ENCODE measurements around the gene MEF2D.

MEF2D gene

DNA sequence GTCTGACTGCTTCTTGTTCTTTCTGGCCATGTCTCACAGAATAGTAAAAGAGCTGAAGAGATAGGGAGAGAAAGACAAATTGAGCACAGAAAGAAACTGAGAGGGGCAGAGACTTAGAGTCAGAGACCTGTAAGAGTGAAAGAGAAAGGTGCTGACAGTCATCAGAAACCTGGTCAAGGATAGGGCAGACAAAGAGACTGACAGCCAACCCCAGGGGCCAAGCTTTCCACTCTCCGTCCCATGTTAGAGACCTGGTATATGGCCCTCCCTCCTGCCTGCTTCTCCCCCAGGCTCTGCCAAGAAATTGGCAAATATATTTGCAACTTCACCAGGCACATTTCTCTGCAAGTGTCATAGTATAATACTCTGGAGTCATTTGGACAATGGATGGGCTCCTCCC lies 67.0 kb downstream of the MEF2D start:
- peaks cover 97% of the 10 kb centered on the region for H3K27me3 ChIP-seq (ENCODE audit: insufficient read depth, low read depth, severe bottlenecking)
- DNase-seq, result no peak

DNA sequence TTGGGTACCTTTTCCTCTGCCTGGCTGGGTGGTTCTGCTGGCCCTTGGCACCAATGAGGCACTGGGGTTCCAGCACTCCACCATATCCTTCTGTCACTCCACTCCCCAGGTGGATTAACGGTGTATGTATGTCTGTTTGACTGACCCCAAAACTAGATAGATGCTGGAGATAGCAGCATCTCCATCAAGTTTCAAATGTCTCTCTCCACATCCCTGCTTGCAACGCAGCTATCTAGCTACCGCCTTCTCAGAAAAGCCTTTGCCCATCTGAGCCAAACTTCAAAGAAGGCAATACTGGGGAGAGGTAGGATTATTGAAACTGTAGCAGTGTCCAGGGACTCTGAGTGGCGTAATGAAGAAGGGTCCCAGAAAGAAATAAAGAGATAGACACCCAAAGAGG lies 67.5 kb downstream of the MEF2D start:
- TF ChIP-seq, protein P1, sequence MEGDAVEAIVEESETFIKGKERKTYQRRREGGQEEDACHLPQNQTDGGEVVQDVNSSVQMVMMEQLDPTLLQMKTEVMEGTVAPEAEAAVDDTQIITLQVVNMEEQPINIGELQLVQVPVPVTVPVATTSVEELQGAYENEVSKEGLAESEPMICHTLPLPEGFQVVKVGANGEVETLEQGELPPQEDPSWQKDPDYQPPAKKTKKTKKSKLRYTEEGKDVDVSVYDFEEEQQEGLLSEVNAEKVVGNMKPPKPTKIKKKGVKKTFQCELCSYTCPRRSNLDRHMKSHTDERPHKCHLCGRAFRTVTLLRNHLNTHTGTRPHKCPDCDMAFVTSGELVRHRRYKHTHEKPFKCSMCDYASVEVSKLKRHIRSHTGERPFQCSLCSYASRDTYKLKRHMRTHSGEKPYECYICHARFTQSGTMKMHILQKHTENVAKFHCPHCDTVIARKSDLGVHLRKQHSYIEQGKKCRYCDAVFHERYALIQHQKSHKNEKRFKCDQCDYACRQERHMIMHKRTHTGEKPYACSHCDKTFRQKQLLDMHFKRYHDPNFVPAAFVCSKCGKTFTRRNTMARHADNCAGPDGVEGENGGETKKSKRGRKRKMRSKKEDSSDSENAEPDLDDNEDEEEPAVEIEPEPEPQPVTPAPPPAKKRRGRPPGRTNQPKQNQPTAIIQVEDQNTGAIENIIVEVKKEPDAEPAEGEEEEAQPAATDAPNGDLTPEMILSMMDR (IDR thresholded peaks at IDR 0.05; ENCODE audit: low read depth, low read length), result no peak
- no peaks in the 10 kb centered on the region for H3K36me3 ChIP-seq
- no peak overlapping the region for H3K27ac ChIP-seq
- no peak overlapping the region for H3K4me3 ChIP-seq (ENCODE audit: low read depth, low read length)
- no peak for DNase-seq
- H3K9me3 ChIP-seq (ENCODE audit: severe bottlenecking), result peaks cover 3% of the 10 kb centered on the region
- peaks cover 97% of the 10 kb centered on the region for H3K27me3 ChIP-seq (ENCODE audit: insufficient read depth, low read depth, severe bottlenecking)

More for the DNA sequence above, 67.0 kb downstream of the MEF2D start:
- Histone ChIP-seq H3K4me3 (ENCODE audit: low read depth, low read length) (no peak overlapping the region), H3K27ac (no peak overlapping the region), H3K9me3 (ENCODE audit: severe bottlenecking) (peaks cover 3% of the 10 kb centered on the region), H3K36me3 (no peaks in the 10 kb centered on the region)
- TF ChIP-seq, protein P1 (IDR thresholded peaks at IDR 0.05; ENCODE audit: low read depth, low read length), result no peak

DNA sequence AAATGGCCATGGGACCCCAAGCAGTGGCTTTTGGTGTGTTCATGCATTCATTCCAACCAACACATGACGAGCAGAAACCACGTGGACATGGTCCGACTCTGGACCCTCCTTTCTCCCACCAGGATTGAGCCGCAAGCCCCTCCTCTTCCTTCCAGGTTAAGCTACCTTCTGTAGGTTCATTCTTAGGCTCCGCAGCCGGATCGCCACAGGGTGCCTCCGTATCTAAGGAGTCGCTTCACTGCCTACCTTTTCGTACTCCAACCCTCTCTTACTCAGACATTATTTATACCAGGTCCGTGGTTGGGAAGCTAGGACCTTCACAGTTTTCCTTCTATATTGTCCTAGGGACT lies 67.9 kb downstream of the MEF2D start:
- no peak overlapping the region for H3K27ac ChIP-seq
- H3K4me3 ChIP-seq (ENCODE audit: low read depth, low read length), result no peak overlapping the region
- TF ChIP-seq, protein P1 (IDR thresholded peaks at IDR 0.05; ENCODE audit: low read depth, low read length), result no peak
- DNase-seq, result no peak
- peaks cover 97% of the 10 kb centered on the region for H3K27me3 ChIP-seq (ENCODE audit: insufficient read depth, low read depth, severe bottlenecking)
- H3K9me3 ChIP-seq (ENCODE audit: severe bottlenecking), result peaks cover 3% of the 10 kb centered on the region
- no peaks in the 10 kb centered on the region for H3K36me3 ChIP-seq

DNA sequence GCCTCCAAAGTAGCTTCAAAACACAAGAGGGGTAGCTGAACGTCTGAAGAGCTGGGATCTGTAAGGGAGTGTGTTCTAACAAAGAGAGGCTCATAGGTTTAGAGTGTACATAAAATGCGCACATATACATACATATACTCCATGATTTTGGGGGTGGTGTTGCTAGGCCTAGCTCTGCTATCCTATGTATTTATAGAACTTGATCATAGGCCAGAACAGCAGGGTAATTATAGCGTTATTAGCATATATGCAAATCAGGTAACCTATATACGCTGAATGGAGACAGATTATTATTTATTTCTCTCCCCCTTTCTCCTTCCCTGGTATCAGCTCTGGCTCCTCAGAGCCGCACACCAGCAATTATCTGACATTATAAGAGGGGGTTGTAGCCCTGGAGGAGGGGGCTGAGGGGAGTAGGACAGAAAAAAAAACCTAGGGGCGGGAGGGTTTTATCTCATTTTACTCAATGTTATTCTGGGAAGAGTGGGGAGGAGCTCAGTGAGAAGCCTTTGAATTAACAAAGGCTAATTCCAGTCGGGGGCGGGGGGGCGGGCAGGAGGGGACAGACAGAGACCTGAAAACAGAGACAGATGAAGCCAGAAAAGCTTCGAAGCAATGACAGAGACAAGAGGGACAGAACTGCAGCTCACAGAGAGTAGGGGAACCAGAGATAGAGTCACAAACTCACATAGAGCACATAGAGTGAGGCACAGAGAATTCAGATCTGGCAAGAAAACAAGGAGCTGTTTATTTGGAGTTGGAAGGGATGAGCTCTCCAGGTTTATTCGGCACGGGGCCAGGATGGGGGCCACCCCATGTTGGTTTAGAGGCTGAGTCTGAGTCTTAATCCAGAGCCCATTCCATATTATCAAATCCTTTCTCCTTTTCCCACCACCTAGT lies 68.6 kb downstream of the MEF2D start:
- Histone ChIP-seq H3K27ac (no peak overlapping the region), H3K9me3 (ENCODE audit: severe bottlenecking) (peaks cover 3% of the 10 kb centered on the region), H3K36me3 (no peaks in the 10 kb centered on the region), H3K27me3 (ENCODE audit: insufficient read depth, low read depth, severe bottlenecking) (peaks cover 97% of the 10 kb centered on the region), H3K4me3 (ENCODE audit: low read depth, low read length) (no peak overlapping the region)
- TF ChIP-seq, protein P1 (IDR thresholded peaks at IDR 0.05; ENCODE audit: low read depth, low read length), result no peak
- no peak for DNase-seq

DNA sequence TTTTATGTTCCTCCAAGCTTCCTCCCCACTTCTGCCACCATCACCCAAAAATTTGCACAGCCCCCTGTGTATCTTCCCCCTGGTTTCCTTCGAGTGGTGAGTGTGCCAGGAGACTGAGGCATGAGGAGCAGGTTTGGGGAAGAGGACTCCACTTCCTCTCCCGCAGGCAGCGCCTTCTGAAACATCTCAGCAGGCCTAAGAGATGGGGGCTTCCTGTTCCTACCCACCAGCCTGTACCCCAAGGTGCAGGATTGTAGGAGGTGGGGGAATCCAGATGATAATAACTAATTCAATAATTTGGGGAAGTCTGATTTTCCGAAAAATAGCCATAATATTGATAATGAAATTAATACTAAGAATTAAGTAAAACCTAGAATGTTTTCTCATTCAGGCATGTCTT lies 69.2 kb downstream of the MEF2D start:
- Histone ChIP-seq H3K36me3 (no peaks in the 10 kb centered on the region), H3K9me3 (ENCODE audit: severe bottlenecking) (peaks cover 3% of the 10 kb centered on the region), H3K27me3 (ENCODE audit: insufficient read depth, low read depth, severe bottlenecking) (peaks cover 97% of the 10 kb centered on the region), H3K4me3 (ENCODE audit: low read depth, low read length) (no peak overlapping the region), H3K27ac (no peak overlapping the region)
- TF ChIP-seq, protein P1 (IDR thresholded peaks at IDR 0.05; ENCODE audit: low read depth, low read length), result no peak
- DNase-seq, result no peak

Measured in WERI-Rb-1 (cell line).